Measurements from ENCODE around the gene VEGFA.

GRCh38 chr6:43724914-43725642 is 44.9 kb upstream of the VEGFA start:
- TF ChIP-seq CTCF (IDR thresholded peaks at IDR 0.05): no peak
- no peak for TF ChIP-seq POLR2A (IDR thresholded peaks at IDR 0.05)

All from lower leg skin (tissue), 3 donors.